PC-9 (cell line): Measurements from ENCODE around the gene MDP1. TPM values are rescaled to one million over a fixed set of nuclear protein-coding genes. Genes with fewer than 3 reads are reported as not detected.
"Not testable (repeated sequence)": the region's sequence is repeated elsewhere in the genome, so short reads cannot be mapped to it uniquely, and the experiment has no call there.

Experiments used
- BruUV-seq: library from RNA; stranded (reverse); fragments of 400-500 nt; replicated peaks from 2 replicates; lab custom pipeline; 2021; lab: Mats Ljungman, UMichigan
- CTCF ChIA-PET: fragments of 300-600 bp; sonication (Branson Sonifier 250); formaldehyde crosslinking; loops from one replicate; lab custom pipeline; 2022; ENCODE audit warnings: antibody characterized with exemption; lab: Charles Lee
- POLR2A ChIA-PET: fragments of 300-600 bp; sonication (Branson Sonifier 250); formaldehyde crosslinking; loops from one replicate; lab custom pipeline; 2022; ENCODE audit warnings: antibody characterized with exemption; ENCODE audit not compliant: unreplicated experiment; lab: Charles Lee
- DNase-seq, 2 experiments: peaks; one replicate each; pipeline versions ENCODE4 v3.0.0 to v3.0.0-alpha.2; 2015 to 2022; ENCODE audit warnings: mixed read lengths in 1 of 2
- H2AFZ ChIP-seq: fragments of 200-600 bp; sonication (generic); 2 replicates; pipeline ENCODE4 v1.8.1; 2017; ENCODE audit warnings: antibody characterized with exemption
- H3F3A ChIP-seq: fragments of 200-600 bp; sonication (generic); 2 replicates; pipeline ENCODE4 v1.8.1; 2017; ENCODE audit warnings: antibody characterized with exemption, mild to moderate bottlenecking, low read depth; ENCODE audit not compliant: insufficient read depth
- H3K27ac ChIP-seq: fragments of 200-600 bp; sonication (generic); 2 replicates; pipeline ENCODE4 v1.6.1; 2016; ENCODE audit warnings: mixed run types
- H3K27me3 ChIP-seq: fragments of 200-600 bp; sonication (generic); 2 replicates; pipeline ENCODE4 v1.6.1; 2016; ENCODE audit warnings: low read depth, mixed run types; ENCODE audit not compliant: insufficient read depth
- H3K36me3 ChIP-seq: fragments of 200-600 bp; sonication (generic); 2 replicates; pipeline ENCODE4 v1.6.1; 2016; ENCODE audit warnings: low read depth, mixed run types
- H3K4me1 ChIP-seq: fragments of 200-600 bp; sonication (generic); replicated peaks from 2 replicates; pipeline ENCODE4 v1.6.1; 2016; ENCODE audit warnings: mixed run types; ENCODE audit not compliant: insufficient read depth
- H3K4me2 ChIP-seq: fragments of 200-600 bp; sonication (generic); 2 replicates; pipeline ENCODE4 v1.6.1; 2017; ENCODE audit warnings: mixed run types
- H3K4me3 ChIP-seq: fragments of 200-600 bp; sonication (generic); 2 replicates; pipeline ENCODE4 v1.6.1; 2016; ENCODE audit warnings: mixed run types
- H3K79me2 ChIP-seq: fragments of 200-600 bp; sonication (generic); 2 replicates; pipeline ENCODE4 v1.6.1; 2017; ENCODE audit warnings: low read depth, mixed run types
- H3K9me2 ChIP-seq: fragments of 200-600 bp; sonication (generic); 2 replicates; pipeline ENCODE4 v1.8.1; 2017; ENCODE audit warnings: mild to moderate bottlenecking; ENCODE audit not compliant: insufficient read depth
- H3K9me3 ChIP-seq: fragments of 200-600 bp; sonication (generic); 2 replicates; pipeline ENCODE4 v1.8.1; 2016; ENCODE audit warnings: low read depth; ENCODE audit not compliant: insufficient read depth
- H4K20me1 ChIP-seq: fragments of 200-600 bp; sonication (generic); 2 replicates; pipeline ENCODE4 v1.8.1; 2017; ENCODE audit not compliant: insufficient read depth
- CTCF ChIP-seq: fragments of 200-600 bp; sonication (generic); conservative IDR thresholded peaks from 2 replicates; pipeline ENCODE4 v1.6.1; 2017; ENCODE audit warnings: mixed run types, antibody characterized with exemption, mild to moderate bottlenecking, moderate library complexity
- EZH2 ChIP-seq: fragments of 200-600 bp; sonication (generic); IDR thresholded peaks from 2 replicates; pipeline ENCODE4 v1.8.0; 2017; ENCODE audit warnings: antibody characterized with exemption, low read depth
- intact Hi-C: fragments of 100-400 bp; cut with micrococcal nuclease; formaldehyde crosslinking; loops from one replicate; pipeline ENCODE4 v1.10.0; 2022; ENCODE audit not compliant: unreplicated experiment
- total RNA-seq: library from RNA; stranded (reverse); gene quantifications from 2 replicates; pipeline ENCODE4 v1.2.3, GENCODE V29; 2021

MDP1 gene
- total RNA-seq, 1 experiment from 2014 or later = 8.7 TPM

GRCh38 chr14:24228902-24229301 is 13.0 kb upstream of the MDP1 start:
- ChIA-PET POLR2A (no interaction called here), CTCF (interaction anchor here (0.6 kb wide), 1 partner anchor 1231 kb away, joined by 3 read pairs; no protein-coding TSS in a partner anchor)

GRCh38 chr14:24226473-24226872 is 10.6 kb upstream of the MDP1 start:
- H3K4me1 ChIP-seq = no peaks in the 10 kb centered on the region; the same call in 1 of the 2 replicates
- no peak overlapping the region for H2AFZ ChIP-seq
- no peak overlapping the region for H3K4me2 ChIP-seq
- TF ChIP-seq CTCF (no peak), EZH2 (no peak)
- intact Hi-C loops = no loop called here
- H3F3A ChIP-seq = 0 out of 2 replicates have a peak, but pooled peaks cover under 1% of the 10 kb centered on the region
- ChIA-PET POLR2A (no interaction called here), CTCF (no interaction called here)
- H4K20me1 ChIP-seq = no peaks in the 10 kb centered on the region
- no peaks in the 10 kb centered on the region for H3K9me2 ChIP-seq
- BruUV-seq = no TSS peak
- no peaks in the 10 kb centered on the region for H3K9me3 ChIP-seq
- peaks cover 52% of the 10 kb centered on the region for H3K79me2 ChIP-seq
- no peaks in the 10 kb centered on the region for H3K27me3 ChIP-seq
- no peaks in the 10 kb centered on the region for H3K36me3 ChIP-seq
- no peak overlapping the region for H3K27ac ChIP-seq
- H3K4me3 ChIP-seq = no peak overlapping the region
- DNase-seq = no peak

More at GRCh38 chr14:24228902-24229301, 13.0 kb upstream of the MDP1 start:
- Histone ChIP-seq H3K27ac (no peak overlapping the region), H3K36me3 (no peaks in the 10 kb centered on the region), H3K4me1 (peaks cover 8% of the 10 kb centered on the region), H3K79me2 (peaks cover 68% of the 10 kb centered on the region), H4K20me1 (no peaks in the 10 kb centered on the region), H3K4me3 (no peak overlapping the region), H3F3A (0 out of 2 replicates have a peak, but pooled peaks cover 4% of the 10 kb centered on the region), H3K4me2 (no peak overlapping the region), H2AFZ (no peak overlapping the region), H3K9me2 (no peaks in the 10 kb centered on the region), H3K27me3 (no peaks in the 10 kb centered on the region), H3K9me3 (no peaks in the 10 kb centered on the region)
- TF ChIP-seq EZH2 (no peak), CTCF (no peak)
- intact Hi-C loops = no loop called here
- no peak for DNase-seq
- no TSS peak for BruUV-seq

GRCh38 chr14:24224618-24225071 is 8.8 kb upstream of the MDP1 start:
- no peak for TF ChIP-seq EZH2
- TF ChIP-seq CTCF = no peak
- H3K4me2 ChIP-seq = no peak overlapping the region
- POLR2A ChIA-PET = no interaction called here
- H3K4me1 ChIP-seq = no peaks in the 10 kb centered on the region
- H3K27ac ChIP-seq = no peak overlapping the region
- peaks cover 41% of the 10 kb centered on the region for H3K79me2 ChIP-seq
- no peak overlapping the region for H2AFZ ChIP-seq
- no peak overlapping the region for H3K4me3 ChIP-seq
- no peaks in the 10 kb centered on the region for H3K27me3 ChIP-seq
- no peak for DNase-seq
- H3F3A ChIP-seq = no peaks in the 10 kb centered on the region
- BruUV-seq = no TSS peak
- no peaks in the 10 kb centered on the region for H3K9me2 ChIP-seq
- CTCF ChIA-PET = no interaction called here
- no peaks in the 10 kb centered on the region for H3K36me3 ChIP-seq
- H3K9me3 ChIP-seq = no peaks in the 10 kb centered on the region
- intact Hi-C loops = no loop called here
- no peaks in the 10 kb centered on the region; the same call in 1 of the 2 replicates for H4K20me1 ChIP-seq

- H3K4me2 ChIP-seq, H4K20me1 ChIP-seq, H3K27ac ChIP-seq, H3K4me3 ChIP-seq, H3K9me2 ChIP-seq, H3F3A ChIP-seq, intact Hi-C loops, H3K36me3 ChIP-seq, H3K9me3 ChIP-seq, POLR2A ChIA-PET, H3K4me1 ChIP-seq, H2AFZ ChIP-seq, DNase-seq, CTCF ChIA-PET, H3K27me3 ChIP-seq, BruUV-seq: not testable (repeated sequence)
- peaks cover 32% of the 10 kb centered on the region for H3K79me2 ChIP-seq
Measured at GRCh38 chr14:24222987-24223386, 7.1 kb upstream of the MDP1 start.
